ENCODE results near the gene PBX3.

DNA sequence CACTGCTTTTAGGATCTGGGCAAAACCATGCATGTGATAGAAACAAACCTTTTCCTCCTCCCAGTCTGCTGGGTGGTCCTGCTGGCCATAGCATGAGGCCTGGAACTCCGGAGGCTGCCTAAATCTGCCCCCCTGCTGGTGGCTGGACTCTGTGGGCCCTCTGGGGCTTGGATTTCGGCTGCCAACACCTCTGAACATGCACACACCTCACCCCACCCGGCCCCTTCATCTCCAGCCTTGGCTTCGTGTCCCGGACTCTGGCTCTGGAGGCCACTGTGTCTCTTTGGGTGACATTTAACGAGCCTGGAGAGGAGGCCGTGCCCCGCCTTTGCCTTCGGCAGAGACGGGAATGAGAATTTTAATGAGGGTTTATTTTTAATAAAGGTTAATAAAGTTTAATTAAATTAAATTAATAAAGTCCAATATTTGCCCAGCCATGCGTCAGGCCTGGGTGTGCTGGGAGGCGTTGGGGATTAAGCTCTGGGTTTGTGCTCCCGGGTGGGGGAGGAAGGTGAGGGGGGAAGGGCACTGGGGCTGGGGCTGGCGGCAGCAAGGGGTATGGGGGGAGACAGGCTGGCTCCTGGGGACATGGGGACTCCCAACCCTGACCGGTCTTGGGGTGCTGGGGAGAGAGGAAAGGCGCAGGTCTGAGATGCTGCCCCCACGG, 251.8 kb downstream of the PBX3 start:
- TF ChIP-seq EZH2phosphoT487 (IDR thresholded peaks at IDR 0.05; ENCODE audit: insufficient read depth, low read depth) = no peak
- no peak for TF ChIP-seq EZH2 (IDR thresholded peaks at IDR 0.05; ENCODE audit: insufficient read depth, poor library complexity, severe bottlenecking)
